OCI-LY3 (cell line): Measurements from ENCODE around the gene FAM135A.

Source experiments
- H2AFZ ChIP-seq: fragments of 200-600, 300-600 bp; shearing (Covaris generic); 2 replicates; pipeline ENCODE4 v1.6.0; 2014; ENCODE audit warnings: antibody characterized with exemption, low read depth, low read length
- H3K27ac ChIP-seq: fragments of 200-600, 300-600 bp; sonication (generic); 2 replicates; pipeline ENCODE4 v1.5.1; 2014; ENCODE audit warnings: mild to moderate bottlenecking, low read length, moderate library complexity, mixed read lengths
- H3K27me3 ChIP-seq: fragments of 200-600, 300-600 bp; sonication (generic); 2 replicates; pipeline ENCODE4 v1.6.1; 2014; ENCODE audit warnings: low read depth, low read length, mixed read lengths
- H3K36me3 ChIP-seq: fragments of 200-600, 300-600 bp; sonication (generic); replicated peaks from 2 replicates; pipeline ENCODE3; 2014; ENCODE audit warnings: low read depth, low read length, mixed read lengths
- H3K4me1 ChIP-seq: fragments of 300-600, 200-600 bp; sonication (generic); 2 replicates; pipeline ENCODE4 v1.6.1; 2014; ENCODE audit warnings: low read length, mixed read lengths
- H3K4me2 ChIP-seq: fragments of 200-600, 300-600 bp; sonication (generic); 2 replicates; pipeline ENCODE4 v1.6.1; 2014; ENCODE audit warnings: low read length, mixed read lengths
- H3K4me3 ChIP-seq: fragments of 300-600, 200-600 bp; sonication (generic); 2 replicates; pipeline ENCODE4 v1.5.1; 2014; ENCODE audit warnings: antibody characterized with exemption, mild to moderate bottlenecking, low read length, moderate library complexity
- H3K79me2 ChIP-seq: fragments of 300-600, 200-600 bp; shearing (Covaris generic); 2 replicates; pipeline ENCODE4 v1.6.1; 2014; ENCODE audit warnings: mild to moderate bottlenecking, low read length, mixed read lengths
- H3K9ac ChIP-seq: fragments of 300-600, 200-600 bp; shearing (Covaris generic); 2 replicates; pipeline ENCODE4 v1.6.0; 2014; ENCODE audit warnings: mild to moderate bottlenecking, low read length, moderate library complexity
- H3K9me3 ChIP-seq: fragments of 200-600, 300-600 bp; shearing (Covaris generic); 2 replicates; pipeline ENCODE4 v1.6.1; 2014; ENCODE audit warnings: low read length, mixed read lengths; ENCODE audit not compliant: insufficient read depth
- H4K20me1 ChIP-seq: fragments of 200-600, 300-600 bp; sonication (generic); 2 replicates; pipeline ENCODE4 v1.6.1; 2016; ENCODE audit warnings: low read length, mixed read lengths; ENCODE audit not compliant: insufficient read depth
- EZH2phosphoT487 ChIP-seq: fragments of 200-600 bp; shearing (Covaris generic); IDR thresholded peaks from 2 replicates; pipeline ENCODE4 v1.6.1; 2018; ENCODE audit warnings: antibody characterized with exemption, mixed run types, low read depth
- TF ChIP-seq, protein P1 (sequence below): fragments of 200-600, 300-600 bp; sonication (generic); IDR thresholded peaks from 2 replicates; pipeline ENCODE4 v1.5.1; 2014; ENCODE audit warnings: antibody characterized with exemption, low read length, low read depth

The FAM135A gene

DNA sequence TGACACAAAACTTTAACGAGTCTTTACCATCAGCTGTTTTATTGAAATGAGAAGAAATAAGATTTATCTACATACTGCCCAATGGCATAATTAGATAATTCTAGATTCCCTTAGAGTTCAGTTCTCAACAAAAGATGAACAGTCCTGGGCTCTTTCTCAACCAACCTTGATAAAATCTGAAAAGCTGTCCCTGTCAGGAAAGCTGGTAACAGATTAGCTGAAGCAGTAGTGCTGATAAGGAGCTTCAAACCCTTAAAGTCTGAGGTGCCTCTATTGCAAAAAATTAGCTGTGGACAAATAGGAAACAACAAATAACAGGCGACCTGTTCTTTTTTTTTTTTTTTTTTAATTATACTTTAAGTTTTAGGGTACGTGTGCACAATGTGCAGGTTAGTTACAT, 35.9 kb upstream of the FAM135A start:
- H3K9me3 ChIP-seq, result no peaks in the 10 kb centered on the region
- H3K4me3 ChIP-seq, result no peak overlapping the region
- H3K9ac ChIP-seq, result no peak overlapping the region
- no peaks in the 10 kb centered on the region for H3K36me3 ChIP-seq
- H4K20me1 ChIP-seq, result no peaks in the 10 kb centered on the region
- H3K4me1 ChIP-seq, result peaks cover 9% of the 10 kb centered on the region
- no peak overlapping the region for H2AFZ ChIP-seq
- no peak overlapping the region for H3K4me2 ChIP-seq
- TF ChIP-seq EZH2phosphoT487, result no peak
- TF ChIP-seq, protein P1, sequence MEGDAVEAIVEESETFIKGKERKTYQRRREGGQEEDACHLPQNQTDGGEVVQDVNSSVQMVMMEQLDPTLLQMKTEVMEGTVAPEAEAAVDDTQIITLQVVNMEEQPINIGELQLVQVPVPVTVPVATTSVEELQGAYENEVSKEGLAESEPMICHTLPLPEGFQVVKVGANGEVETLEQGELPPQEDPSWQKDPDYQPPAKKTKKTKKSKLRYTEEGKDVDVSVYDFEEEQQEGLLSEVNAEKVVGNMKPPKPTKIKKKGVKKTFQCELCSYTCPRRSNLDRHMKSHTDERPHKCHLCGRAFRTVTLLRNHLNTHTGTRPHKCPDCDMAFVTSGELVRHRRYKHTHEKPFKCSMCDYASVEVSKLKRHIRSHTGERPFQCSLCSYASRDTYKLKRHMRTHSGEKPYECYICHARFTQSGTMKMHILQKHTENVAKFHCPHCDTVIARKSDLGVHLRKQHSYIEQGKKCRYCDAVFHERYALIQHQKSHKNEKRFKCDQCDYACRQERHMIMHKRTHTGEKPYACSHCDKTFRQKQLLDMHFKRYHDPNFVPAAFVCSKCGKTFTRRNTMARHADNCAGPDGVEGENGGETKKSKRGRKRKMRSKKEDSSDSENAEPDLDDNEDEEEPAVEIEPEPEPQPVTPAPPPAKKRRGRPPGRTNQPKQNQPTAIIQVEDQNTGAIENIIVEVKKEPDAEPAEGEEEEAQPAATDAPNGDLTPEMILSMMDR, result no peak
- H3K27me3 ChIP-seq, result peaks cover 20% of the 10 kb centered on the region
- H3K79me2 ChIP-seq, result no peaks in the 10 kb centered on the region
- no peak overlapping the region for H3K27ac ChIP-seq

DNA sequence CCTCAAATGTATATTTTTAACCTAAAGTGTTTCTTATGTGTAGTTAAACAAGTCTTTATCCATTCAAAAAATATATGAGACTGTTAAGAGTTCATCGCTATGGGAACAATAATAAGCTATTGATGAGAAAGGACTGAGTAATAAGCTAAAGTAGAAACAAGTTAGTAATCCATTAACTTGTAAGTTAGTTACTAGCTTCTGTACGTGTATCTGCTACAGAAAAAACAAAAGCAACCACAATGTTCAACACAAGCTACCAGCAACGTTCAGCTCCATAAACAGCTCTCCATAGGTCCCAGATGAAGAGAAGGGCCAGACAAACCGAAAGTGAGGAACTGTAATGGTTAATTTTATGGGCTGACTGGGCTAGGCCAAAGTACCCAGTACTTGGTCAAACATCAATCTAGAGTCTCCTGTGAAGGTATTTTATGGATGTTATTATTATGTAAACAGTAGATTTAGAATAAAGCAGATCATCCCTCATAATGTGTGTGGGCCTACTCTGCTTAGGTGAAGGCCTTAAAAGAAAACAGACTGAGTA, 33.8 kb upstream of the FAM135A start:
- Histone ChIP-seq H3K9me3 (no peaks in the 10 kb centered on the region), H3K4me3 (no peak overlapping the region), H3K36me3 (no peaks in the 10 kb centered on the region), H2AFZ (no peak overlapping the region), H3K27ac (no peak overlapping the region), H3K79me2 (no peaks in the 10 kb centered on the region), H4K20me1 (no peaks in the 10 kb centered on the region), H3K4me2 (no peak overlapping the region), H3K9ac (no peak overlapping the region), H3K4me1 (peaks cover 9% of the 10 kb centered on the region), H3K27me3 (peaks cover 8% of the 10 kb centered on the region)
- TF ChIP-seq, protein P1, result no peak
- TF ChIP-seq EZH2phosphoT487, result no peak

DNA sequence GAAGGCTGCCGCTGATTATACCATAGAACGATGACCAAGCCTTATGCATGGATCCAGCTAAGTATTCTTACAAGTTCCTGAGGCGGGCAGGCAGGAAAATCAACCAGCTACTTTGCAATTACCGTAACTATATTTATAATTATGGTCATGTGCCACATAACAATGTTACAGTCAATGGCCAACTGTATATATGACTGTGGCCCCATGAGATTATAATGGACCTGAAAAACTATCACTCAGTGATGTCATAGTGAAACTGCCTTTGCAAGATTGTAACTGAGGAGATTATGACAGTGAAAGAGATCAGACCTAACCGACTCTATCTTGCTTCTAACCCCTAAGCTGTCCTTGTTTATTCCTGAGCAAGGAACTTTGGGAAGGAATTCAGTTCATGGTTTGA, 33.1 kb upstream of the FAM135A start:
- peak overlapping the region; percentile 20; the same call in 1 of the 2 replicates for H3K4me2 ChIP-seq
- H4K20me1 ChIP-seq, result no peaks in the 10 kb centered on the region
- no peak overlapping the region for H3K4me3 ChIP-seq
- H3K9me3 ChIP-seq, result no peaks in the 10 kb centered on the region
- peaks cover 9% of the 10 kb centered on the region for H3K4me1 ChIP-seq
- H3K9ac ChIP-seq, result no peak overlapping the region
- H3K27ac ChIP-seq, result no peak overlapping the region
- no peaks in the 10 kb centered on the region for H3K79me2 ChIP-seq
- TF ChIP-seq EZH2phosphoT487, result no peak
- TF ChIP-seq, protein P1, result no peak
- H3K27me3 ChIP-seq, result peaks cover 2% of the 10 kb centered on the region; the same call in 1 of the 2 replicates
- no peak overlapping the region for H2AFZ ChIP-seq
- H3K36me3 ChIP-seq, result no peaks in the 10 kb centered on the region

DNA sequence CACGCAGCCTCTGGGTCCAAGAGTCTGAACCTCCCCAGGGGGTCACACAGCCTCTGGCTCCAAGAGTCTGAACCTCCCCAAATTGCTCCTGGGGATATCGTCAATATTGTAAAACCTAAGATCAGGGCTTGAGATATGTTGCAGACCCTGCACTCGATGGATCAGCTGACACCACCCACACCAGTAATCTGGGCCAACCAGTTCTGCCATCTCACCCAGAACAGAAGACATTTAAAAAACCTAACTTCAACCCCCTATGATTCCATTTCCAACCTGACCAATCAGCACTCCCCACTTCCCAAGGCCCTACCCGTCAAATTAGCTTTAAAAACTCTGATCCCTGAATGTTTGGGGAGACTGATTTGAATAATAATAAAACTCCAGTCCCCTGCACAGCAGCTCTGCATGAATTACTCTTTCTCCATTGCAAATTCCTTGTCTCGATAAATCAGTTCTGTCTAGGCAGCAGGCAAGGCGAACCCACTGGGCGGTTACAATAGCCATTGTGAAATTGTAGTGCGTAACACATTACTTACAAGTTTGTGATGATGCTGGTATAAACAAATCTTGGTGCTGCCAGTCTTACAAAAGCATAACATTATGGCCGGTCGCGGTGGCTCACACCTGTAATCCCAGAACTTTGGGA, 32.4 kb upstream of the FAM135A start:
- H3K27ac ChIP-seq, result no peak overlapping the region
- H3K4me2 ChIP-seq, result peak overlapping the region; percentile 20; the same call in 1 of the 2 replicates
- no peaks in the 10 kb centered on the region for H3K36me3 ChIP-seq
- H3K4me3 ChIP-seq, result no peak overlapping the region
- H3K27me3 ChIP-seq, result no peaks in the 10 kb centered on the region
- no peaks in the 10 kb centered on the region for H3K9me3 ChIP-seq
- H4K20me1 ChIP-seq, result no peaks in the 10 kb centered on the region
- no peak for TF ChIP-seq EZH2phosphoT487
- TF ChIP-seq, protein P1, result no peak
- H2AFZ ChIP-seq, result no peak overlapping the region
- H3K79me2 ChIP-seq, result no peaks in the 10 kb centered on the region
- peaks cover 9% of the 10 kb centered on the region for H3K4me1 ChIP-seq
- no peak overlapping the region for H3K9ac ChIP-seq
